GM15510 (cell line): ENCODE measurements around the gene GALK2.

Experiments
- POLR2A ChIP-seq: IDR thresholded peaks from 3 replicates; pipeline ENCODE4 v1.6.1; 2011; ENCODE audit warnings: borderline replicate concordance; ENCODE audit not compliant: insufficient read length; ENCODE audit errors: extremely low read depth

Gene GALK2

DNA sequence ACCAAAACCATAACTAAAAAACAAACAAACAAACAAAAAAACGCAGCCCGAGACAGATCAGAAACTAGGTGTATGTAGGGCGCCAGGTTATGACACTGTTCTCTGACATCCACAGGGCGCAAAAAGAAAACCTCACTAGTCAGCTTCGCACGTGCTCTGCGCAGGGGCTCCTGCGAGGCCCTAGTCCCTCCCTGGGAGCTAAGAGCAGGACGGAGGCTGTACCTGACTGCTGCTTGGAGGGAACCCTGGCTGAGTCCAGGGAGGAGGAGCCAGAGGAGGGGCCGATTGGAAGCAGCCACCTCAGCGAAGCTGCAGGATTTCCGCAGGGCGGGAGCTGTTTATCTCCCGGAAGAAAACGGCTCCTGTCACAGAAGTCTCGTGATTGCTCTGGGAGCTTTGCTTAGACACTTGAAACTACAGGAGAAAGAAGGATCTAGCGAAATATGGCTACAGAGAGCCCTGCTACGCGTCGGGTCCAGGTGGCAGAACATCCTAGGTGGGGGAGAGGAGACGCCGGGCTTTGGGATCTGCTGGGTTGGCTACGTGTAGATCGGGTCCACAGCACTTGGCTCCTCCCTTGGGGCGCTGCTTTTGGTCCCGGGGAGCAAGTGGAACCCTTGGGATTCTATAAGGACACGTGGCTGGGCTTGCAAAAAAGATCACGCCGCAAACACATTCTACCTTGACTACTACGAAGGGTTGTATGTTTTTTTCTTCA lies at the start of gene GALK2:
TSS of gene GALK2 (plus strand) at position 368 of the 718 bp plus-strand sequence. CDS start at position 444, 76 bp downstream.
- peak; percentile 54 for TF ChIP-seq POLR2A

DNA sequence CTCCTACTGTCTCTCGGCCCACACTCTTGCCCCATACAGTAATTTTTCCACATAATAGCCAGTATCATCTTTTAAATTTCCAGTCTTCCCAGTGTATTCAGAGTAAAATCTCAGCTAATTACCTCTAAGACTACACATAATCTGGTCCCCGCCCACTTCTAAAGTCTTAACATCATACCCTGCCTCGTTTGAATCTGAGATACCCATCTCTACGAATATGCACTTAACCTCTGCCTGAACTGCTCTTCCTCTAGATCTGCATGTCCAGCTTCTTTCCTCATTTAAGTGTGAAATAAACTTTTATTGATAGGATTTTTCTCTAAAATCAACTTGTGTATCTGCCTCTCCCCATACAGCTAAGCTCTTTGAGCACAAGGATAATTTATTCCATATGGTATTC lies 49.2 kb upstream of the GALK2 start:
- TF ChIP-seq POLR2A: no peak

DNA sequence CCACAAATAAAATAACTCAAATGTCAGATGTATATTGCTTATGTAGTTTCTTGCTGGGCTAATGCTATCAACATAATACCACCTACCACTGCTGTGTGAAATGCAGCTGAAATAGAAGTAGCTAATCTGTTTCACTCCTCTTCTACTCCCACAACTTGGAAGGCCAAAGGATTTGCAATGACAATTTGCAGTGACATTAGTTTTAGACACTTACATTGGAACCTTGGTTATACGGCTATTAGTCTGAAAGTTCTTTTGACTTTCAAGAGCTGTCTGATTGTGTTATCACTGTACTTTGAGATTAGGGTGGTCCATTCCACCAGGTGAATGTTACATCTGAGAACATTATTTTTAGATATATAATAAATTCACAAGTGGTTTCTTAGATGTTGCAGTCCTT lies 48.1 kb upstream of the GALK2 start:
- no peak for TF ChIP-seq POLR2A

DNA sequence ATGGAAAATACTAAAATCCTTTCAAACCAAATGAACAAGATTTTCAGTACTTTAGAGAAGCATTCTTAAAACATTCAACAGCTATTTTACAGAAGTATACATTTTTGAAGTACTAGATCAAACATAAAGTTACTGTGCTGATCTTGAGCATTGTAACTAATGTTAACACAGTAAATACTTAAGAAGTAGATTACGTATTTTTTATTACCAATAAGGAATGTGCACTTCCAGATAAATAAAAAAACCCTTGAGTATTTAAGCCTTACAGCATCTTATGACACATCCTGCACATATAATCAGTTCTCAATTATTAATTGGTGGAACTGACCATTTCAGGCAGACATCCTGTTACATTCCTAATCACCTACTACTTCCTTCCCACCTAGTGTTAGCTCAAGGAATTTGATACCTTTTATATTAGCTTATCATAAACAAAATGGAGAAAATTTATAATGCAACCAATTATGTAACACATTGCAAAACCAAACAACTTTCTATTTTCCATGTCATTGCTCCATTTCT lies 47.4 kb upstream of the GALK2 start:
- TF ChIP-seq POLR2A: no peak

DNA sequence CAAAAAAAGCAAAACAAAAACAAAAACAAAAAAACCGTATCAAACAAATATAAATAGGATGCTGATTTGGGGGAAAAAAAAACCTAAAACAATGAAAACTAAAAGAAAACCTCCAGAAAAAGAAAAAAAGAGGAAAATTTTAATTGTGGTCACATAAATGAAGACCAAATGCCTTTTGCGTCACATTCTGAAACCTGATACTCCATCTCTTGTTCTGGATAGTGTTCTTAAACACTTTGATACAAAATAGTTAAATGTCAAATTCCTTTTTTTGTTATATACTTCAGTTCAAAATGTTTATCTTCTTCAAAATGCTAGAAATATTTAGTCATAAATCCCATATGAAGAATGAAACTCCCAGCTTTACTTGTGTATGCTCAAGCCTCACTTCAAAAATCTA lies 45.7 kb upstream of the GALK2 start:
- TF ChIP-seq POLR2A: no peak

DNA sequence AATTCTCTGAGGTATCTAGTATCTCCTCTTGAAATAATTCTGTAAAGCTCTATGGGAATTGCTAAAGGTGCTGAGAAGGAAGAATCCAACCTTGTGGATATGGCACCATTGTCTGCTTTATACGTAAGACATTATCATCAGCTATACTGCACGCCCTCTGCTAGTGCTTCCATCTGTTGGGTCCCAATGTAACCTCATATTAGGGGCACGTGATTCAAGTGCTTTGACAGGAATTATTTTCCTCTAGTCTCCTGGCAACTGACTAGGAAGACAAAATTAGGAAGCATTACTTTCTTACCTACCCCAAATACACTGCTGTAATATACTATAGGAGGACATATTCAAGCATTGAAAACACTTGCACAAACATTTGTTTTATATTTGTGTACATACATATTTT lies 38.6 kb upstream of the GALK2 start:
- TF ChIP-seq POLR2A: no peak

DNA sequence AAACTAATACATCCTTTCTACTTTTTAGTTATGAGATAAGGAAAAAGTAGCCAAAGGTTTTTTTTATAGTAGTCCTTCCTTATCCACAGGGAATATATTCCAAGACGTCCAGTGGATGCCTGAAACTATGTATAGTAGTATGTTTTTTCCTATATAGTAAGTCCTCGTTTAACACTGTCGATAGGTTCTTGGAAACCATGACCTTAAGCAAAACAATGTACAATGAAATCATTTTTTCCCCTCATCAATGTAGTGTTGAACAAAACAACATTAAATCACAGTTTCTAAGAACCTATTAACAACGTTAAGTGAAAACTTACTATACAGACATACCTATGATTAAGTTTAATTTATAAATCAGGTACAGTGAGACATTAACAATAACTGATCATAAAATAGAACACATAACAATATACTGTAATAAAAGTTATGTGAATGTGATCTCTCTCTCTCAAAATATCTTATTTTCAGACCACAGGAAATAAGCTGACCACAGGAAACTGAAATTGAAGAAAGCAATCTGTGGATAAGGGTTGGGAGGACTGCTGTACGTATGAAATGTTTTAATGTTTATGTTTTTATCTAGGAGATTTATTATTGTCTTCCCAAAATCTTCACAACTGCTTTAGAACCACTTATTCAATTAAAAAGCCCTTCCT lies 35.2 kb upstream of the GALK2 start:
- TF ChIP-seq POLR2A: no peak

DNA sequence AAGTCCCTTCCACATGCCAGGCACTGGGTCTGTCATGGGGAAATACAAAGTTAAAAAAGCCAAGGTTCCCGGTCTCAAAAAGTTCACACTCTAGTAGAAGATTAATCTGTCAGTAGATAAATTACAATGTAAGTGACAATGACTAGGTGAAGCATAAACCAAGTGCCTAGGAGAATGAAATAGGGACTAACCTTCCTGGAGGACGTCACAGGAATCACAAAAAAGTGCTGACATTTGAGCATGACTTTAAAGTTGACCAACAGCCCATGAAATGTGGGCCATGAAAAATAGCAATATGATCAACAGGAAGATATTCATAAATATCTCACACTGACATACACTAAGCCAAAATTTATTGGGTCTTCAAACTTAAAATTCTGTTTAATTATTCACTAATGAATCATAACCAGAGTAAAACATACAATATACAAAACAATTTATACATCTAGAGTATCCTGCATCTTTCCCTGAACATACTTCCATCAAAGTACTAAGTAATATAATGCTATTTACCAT lies 34.6 kb upstream of the GALK2 start:
- TF ChIP-seq POLR2A: no peak

DNA sequence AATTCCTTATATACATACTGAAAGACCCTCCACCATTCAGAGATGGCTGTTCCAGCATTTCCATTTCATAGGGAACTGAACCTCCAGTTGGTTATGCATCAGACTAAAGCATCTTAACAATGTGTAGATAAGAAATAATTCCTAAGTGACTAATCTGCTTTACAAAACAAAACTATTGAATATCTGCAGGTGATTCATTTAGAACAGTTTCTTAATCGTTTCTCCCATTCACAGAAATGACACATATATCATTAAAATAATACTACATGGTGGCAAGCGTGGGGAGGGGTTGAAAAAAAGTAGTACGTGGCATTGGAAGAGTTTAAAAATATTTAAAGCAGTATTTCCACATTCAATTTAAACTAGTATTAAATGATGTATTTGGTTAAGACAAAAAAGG lies 34.1 kb upstream of the GALK2 start:
- TF ChIP-seq POLR2A: no peak

DNA sequence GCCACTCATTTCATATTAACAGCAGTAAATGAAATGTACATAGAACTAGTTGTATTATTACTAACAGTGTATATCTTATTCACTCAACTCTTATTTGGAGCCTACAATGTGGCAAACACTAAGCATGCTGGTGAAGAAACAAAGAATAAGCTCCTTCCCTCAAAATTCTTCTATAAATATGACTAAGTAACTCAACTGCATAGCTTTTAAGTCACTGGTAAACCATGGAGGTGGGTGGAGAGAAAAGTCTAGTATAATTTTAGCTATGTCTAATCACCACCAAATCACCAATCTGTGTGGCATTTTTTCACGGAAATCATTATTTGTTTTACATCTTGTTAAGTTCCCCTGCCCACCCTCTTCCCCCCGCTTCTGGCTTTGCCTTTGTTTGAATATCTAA lies 32.2 kb upstream of the GALK2 start:
- no peak for TF ChIP-seq POLR2A

DNA sequence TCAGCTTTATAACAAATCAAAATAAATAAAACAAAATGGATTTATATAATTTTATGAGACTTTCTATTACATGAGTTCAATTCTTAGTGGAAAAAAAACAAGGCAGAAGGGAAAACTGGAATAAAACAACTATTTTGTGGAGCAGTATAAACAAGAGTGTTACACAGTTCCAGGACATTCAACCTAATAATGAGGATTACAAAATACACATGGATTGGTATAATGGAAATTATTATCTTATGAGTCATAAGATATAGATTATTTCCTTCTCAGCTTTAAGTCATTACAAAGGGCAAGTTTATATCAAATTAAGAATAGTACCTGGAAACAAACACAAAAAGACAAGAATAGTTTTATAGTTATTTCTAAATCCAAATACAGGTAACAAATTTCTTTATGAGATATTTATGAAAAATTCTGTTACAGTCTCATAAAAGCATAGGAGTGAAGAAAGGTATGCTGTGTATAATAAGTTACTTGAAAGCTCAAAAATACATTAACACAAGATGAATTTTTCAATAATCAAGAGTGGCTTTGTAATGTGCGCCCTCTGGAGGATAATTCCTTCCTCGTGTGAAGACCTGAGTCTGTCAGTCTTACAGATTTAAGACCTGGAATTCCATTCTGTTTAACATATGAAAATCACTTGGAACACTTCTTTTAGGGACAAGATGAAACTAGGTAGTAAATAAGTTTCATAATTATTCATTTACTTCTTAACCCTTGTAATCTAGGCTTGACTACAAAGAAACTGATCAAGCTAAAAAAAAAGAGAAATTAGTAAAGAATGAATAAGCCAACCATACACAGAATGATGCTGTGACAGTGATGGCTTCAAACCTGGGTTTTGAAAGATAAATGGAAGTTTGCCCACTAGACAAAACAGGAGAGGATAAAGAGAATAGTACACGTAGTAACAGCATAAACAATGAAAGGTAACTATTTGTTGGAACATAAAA lies 24.1 kb upstream of the GALK2 start:
- no peak for TF ChIP-seq POLR2A

DNA sequence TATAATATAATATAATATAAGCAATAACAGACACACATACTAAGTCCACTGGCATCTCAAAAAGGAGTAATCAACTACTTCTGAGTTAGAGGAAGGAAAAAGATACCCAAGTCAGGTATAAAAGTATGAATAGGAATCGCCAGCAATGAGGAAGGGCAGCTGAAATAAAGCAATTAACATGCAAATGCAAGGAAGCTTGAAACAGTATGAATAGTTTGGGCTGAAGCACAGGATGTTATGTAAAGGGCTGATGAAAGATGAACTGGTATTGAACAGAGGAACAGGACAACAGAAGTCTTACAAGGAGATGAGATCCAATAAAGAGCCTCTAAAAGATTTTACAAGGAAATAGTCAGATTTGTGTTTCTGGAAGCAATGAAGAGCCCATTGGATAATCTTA lies 21.7 kb upstream of the GALK2 start:
- TF ChIP-seq POLR2A: no peak

DNA sequence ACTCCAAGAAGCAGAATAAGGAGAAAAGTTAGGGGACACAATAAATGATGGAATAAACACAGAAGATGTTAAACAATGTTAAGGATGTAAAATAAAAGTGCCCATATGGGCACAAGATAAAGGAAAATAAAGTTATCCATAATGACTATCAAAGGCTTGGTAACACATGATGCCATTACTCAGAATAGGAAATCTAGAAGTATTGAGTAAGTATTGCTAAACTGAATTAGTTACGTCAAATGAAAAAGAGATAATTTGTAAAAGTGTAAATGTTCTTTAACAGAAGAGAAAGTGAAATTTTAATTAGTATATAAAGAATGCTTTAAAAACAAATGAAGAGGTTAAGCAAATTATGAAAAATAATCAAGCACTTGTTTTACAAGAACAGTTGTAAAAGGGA lies 21.3 kb upstream of the GALK2 start:
- TF ChIP-seq POLR2A: no peak

DNA sequence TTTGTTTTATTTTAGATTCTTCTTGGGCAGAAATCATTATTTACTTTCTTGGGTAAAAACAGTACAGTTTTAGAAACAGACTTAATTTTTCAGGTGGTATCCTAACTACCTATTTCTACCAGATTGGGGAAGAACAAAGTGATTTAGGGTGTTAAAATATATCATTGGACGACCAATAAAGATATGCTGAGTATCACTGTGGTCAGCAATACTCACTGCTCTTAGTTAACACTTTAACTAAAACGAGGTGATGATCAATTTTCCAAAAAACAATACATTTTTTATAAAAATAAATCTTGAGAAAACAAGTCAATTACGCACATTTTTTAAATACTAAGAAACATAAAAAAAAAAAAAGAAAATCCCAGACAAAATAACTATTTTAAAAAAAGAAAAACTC lies 18.2 kb upstream of the GALK2 start:
- TF ChIP-seq POLR2A: no peak
